D341Med (cell line): Measurements from ENCODE around the gene NUDT19.
"Not testable (repeated sequence)": the region's sequence is repeated elsewhere in the genome, so short reads cannot be mapped to it uniquely, and the experiment has no call there.

Source experiments
- DNase-seq: peaks from one replicate; pipeline ENCODE4 v3.0.0; 2012; ENCODE audit warnings: low spot score

NUDT19 gene

DNA sequence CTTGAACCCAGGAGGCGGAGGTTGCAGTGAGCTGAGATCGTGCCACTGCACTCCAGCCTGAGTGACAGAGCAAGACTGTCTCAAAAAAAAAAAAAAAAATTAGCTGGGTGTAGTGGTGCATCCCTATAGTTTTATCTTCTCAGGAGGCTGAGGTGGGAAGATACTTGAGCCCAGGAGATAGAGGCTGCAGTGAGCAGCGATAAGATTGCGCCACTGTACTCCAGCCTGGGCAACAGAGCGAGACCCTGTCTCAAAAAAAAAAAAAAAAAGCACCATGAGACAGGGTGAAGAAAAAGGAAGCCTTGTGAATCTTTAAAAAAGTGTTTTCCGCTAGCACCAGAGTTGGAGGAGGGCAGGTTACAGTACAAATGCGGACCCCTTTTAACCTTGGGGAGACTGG, 24.6 kb downstream of the NUDT19 start:
- DNase-seq = not testable (repeated sequence)

DNA sequence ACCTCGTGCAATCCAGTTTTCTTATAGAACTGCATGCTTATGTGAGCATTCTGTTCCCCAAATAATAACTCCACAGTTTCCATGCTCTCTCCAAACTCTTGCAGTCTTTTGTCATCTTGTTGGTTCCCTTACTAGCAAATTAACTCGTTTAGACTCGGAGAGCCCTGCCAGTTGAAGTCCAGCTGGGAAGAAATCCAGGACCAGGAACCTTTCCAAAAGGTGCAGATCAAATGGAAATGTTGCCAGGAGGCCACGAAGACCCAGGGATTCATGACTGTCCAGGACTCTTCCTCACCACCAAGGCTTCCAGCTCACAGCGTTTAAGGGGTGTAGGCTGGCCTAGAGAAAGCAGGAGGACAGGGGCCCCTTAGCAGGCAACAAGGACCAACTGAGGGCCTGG, 25.9 kb downstream of the NUDT19 start:
- no peak for DNase-seq

DNA sequence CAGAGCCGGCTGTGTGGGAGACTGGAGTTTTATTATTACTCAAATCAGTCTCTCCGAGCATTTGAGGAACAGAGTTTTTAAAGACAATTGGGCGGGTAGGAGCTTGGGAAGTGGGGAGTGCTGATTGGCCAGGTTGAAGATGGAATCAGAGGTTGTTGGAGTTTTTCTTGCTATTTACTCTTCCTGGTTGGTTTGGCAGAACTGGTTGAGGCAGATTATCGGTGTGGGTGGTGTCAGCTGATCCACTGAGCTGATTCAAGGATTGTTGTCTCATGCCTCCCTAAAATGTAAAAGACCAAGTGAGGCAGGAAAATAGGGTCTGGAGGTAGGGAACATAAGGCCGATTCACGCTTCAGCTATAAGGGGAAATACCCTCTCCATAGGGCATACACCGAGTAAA, 26.7 kb downstream of the NUDT19 start:
- no peak for DNase-seq

DNA sequence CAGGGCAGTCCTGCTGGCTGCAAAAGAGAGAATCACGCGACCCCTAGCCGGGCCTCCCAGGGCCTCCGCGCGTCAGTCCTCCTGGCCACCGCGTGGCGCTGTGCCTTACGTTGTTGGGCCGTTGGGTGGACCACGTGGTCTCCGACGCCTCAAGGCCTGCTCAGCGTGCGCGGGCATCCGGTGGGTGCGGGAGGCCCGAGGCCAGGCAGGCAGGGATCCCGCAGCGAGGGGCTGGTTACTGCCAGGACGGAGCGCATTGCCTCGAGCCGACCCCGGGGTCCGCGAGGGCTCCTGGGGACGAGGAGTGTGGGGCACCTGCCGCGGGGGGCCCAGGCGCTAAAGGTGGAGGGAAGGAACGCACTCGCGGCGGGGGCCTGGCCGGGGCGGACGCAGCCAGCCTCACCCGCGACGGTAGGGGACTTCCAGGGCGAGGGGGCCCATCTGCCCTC, 28.0 kb downstream of the NUDT19 start, which contains the start of gene TDRD12:
TSS of gene TDRD12 (plus strand) at position 157 of the 449 bp plus-strand sequence. CDS start 306 bp downstream, outside the sequence.
- DNase-seq = peak; percentile 47

DNA sequence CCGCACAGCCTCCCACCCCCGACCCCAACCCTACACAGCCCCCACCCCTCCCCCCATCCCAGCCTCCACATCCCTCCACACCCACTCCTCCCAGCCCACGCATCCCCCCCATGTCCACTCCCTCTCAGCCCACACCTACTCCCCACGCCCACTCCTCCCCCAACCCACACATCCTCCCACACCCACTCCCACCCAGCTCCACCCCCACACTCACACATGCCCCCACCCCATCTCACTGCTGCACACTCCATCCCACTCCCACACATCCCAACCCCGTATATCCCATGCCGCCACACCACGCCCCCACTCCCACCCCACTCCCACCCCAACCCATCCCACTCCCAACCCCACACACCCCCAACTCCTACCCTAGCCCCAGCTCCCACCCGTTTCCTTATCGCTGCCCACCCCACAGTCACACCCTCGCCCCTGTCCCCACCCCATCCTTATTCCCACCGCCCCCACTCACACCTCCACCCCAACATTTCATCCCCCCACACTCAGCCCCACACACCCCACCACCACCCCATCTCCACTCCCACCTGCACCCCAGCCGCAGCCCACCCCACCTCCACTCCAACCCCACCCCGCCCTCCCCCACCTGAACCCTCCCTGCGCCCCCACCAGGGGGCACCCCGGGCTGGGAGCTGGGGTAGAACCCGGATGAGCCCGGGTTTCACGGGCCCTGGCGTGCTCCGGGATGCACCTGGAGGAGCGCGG, 28.8 kb downstream of the NUDT19 start:
- no peak for DNase-seq

DNA sequence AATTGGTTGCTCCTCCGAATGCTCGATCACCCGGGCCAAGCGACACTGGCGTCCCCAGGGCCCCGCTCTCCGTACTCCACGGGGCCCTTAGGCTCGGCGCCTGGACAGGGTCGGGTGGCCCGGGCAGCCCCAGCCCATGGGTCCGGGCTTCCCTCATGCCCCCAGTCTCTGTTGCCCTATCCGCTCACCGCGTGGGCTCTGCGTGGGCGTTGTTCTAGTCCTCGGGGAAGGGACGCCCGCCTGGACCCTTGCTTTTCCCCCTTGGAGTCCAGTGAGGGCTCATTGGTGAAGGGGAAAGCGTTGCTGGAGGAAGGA, 29.3 kb downstream of the NUDT19 start:
- no peak for DNase-seq

DNA sequence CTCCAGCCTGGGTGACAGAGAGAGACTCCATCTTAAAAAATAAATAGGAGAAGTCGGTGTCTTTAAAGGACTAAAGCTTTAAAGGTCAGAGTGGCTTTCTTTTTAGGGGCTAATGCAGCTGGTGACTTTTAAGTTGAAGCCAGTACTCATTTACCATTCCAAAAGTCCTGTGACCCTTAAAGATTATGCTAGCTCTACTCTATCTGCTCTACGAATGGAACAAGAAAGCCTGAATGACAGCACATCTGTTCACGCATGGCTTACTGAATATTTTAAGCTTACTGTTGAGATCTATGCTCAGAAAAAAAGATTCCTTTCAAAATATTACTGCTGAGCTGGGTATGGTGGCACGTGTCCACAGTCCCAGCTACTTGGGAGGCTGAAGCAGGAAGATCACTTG, 44.3 kb downstream of the NUDT19 start:
- DNase-seq = no peak

DNA sequence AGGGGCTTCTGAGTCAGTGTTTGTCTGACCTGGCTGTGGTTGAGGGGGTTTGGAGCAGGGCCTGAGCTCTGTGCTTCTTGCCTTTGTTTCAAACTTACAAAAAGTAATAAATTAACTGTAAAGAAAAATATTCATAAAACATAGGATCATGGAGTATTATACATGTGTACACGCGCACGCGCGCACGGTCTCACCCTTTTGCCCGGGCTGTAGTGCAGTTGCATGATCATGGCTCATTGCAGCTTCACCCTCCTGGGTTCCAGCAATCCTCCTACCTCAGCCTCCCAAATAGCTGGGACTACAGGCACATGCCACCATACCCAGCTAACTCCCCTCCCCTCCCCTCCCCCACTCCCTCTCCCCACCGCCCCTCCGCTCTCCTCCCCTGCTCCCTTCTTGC, 51.4 kb downstream of the NUDT19 start:
- no peak for DNase-seq

DNA sequence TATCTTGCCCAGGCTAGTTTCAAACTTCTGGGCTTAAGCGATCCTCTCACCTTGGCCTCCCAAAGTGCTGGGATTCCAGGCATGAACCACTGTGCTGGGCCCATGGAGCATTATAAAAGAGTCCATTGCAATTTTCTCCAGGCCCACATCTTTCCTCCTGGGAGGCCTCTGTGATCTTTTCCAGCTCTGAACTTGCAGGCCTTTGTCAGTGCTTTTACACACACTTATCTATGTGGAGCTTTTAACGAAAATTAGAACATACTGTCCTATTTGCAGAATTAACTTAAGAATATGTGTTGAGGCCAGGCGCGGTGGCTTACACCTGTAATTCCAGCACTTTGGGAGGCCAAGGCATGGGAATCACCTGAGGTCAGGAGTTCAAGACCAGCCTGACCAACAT, 51.8 kb downstream of the NUDT19 start:
- no peak for DNase-seq

DNA sequence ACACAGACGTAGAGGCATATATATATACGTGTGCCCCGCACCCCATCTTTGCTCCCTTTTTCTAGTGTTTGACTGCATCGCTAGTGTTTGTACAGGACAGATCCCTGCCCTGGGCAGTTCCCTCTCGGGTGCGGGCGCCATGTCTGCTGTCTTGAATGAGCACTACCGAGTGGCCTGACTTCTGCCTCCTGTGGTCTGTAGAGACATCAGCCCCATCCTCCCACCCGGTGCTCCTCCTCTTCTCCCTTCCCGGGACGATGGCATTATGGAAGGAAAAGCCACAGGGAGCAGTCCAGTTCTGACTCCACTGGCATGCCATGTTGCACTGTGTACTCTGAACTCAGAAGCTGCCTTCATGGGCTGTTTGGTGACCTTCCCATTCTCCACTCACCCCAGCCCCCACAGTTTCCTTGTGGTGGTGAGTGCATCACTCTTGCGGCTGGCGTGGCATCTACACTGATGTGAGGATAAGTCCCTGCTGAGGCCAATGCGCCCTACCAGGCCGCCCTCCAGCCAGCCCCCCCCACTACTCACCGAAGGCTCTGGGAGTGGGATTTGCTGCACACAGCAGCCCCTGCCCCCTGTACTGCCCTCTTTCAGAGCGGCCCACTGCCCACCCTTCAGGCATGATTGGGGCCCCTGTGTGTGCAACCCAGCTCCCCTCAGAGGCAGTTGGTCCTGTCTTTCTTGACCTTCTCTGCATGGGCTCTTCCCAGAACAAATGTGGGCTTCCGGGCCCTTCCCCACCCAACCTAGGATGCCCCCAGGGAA, 53.1 kb downstream of the NUDT19 start:
- DNase-seq = no peak

DNA sequence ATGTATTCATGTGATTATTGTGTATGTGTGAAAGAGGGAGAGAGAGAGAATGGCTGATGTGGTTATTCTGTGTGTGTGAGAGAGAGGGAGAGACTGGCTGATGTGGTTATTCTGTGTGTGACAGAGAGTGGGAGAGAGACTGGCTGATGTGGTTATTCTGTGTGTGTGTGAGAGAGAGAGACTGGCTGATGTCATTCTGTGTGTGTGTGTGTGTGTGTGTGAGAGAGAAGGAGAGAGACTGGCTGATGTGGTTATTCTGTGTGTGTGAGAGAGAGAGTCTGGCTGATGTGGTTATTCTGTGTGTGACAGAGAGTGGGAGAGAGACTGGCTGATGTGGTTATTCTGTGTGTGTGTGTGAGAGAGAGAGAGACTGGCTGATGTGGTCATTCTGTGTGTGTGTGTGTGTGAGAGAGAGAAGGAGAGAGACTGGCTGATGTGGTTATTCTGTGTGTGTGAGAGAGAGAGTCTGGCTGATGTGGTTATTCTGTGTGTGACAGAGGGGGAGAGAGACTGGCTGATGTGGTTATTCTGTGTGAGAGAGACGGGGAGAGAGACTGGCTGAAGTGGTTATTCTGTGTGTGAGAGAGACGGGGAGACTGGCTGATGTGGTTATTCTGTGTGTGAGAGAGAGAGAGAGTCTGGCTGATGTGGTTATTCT, 54.1 kb downstream of the NUDT19 start:
- not testable (repeated sequence) for DNase-seq

DNA sequence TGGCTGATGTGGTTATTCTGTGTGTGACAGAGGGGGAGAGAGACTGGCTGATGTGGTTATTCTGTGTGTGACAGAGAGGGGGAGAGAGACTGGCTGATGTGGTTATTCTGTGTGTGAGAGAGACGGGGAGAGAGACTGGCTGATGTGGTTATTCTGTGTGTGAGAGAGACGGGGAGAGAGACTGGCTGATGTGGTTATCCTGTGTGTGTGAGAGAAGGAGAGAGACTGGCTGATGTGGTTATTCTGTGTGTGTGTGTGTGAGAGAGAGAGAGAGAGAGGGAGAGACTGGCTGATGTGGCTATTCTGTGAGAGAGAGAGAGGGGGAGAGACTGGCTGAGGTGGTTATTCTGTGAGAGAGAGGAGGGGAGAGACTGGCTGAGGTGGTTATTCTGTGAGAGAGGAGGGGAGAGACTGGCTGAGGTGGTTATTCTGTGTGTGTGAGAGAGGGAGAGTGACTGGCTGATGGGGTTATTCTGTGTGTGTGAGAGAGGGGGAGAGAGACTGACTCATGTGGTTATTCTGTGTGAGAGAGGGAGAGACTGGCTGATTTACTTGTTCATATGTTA, 55.1 kb downstream of the NUDT19 start:
- not testable (repeated sequence) for DNase-seq

DNA sequence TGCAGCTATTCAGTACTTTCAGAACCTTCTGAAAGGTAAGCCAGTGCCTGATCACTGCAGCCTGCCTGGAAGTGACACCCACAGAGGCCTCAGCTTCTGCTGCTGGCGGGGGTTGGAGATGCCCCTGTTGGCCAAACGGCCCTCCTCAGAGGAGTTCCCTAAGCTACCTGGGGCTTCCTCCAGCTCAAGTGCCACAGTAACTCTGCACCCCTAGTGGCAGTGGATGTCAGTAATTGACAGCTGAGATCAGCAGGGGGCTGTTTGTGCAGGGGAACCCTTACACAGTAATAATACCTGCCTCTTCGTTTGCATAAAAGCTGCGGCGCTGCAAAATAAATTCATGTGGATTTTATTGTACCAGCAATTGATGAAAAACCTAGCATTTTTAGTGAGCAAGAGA, 56.9 kb downstream of the NUDT19 start:
- peak; percentile 43 for DNase-seq

DNA sequence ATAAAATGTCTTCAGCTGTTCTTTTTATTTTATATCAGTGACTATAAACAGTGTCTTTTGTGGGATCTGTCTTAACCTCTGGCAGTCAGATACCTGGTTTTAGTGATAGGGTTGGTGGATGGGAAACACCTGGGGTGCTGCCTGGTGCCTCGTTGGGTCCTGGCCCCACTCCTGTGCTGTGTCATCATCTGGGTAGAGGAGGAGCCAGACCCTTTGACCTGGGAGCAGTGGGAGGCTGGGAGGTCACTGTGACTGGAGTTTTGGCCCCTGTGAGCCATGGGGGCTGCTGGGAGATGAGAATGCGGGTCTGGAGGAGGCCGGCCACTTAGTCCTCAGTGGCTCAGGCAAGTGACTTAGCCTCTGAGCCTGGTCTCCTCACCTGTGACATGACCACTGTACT, 57.3 kb downstream of the NUDT19 start:
- no peak for DNase-seq

DNA sequence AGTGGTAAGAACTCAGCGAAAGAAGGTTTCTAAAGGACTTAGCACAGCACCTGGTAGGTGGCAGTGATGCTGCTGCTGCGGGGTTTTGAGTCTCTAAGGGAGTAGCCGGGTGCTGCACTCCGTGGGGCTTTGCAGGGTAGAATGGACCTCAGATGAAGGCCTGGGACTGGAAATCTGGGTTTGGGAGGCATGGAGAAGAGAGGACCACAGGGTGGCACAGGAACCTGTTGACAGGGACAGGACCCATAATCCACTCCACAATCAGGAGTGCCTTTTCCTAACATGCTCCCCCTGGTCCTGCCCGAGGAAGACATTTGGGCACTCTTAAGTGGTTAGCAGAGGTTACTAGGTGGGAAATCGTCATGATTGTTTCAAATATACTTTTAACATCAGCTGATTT, 57.7 kb downstream of the NUDT19 start:
- DNase-seq = no peak

DNA sequence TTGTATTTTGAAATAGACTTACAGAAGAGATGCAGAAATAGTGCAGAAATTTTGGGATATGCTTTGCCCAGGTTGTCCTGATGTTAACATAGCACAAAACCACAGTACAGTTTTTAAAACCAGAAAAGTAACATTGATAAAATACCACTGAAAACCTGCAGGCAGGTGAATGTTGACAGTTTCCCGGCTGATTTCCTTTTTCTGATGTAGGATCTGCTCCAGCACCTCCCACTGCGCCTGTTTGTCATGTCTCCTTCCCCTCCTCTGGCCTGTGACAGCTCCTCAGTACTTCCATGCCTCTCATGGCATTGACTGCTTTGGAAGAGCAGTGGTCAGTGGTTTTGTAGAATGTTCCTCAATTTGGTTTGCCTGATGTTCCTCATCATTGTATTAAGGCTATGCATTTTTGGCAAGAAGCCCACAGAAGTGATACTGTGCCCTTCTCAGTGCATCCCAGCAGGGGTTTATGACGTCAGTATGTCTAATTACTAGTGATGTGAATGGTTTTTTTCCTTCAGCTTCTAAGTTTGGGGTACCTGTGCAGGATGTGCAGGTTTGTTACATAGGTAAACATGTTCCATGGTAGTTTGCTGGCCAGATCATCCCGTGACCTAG, 58.9 kb downstream of the NUDT19 start:
- DNase-seq = no peak

DNA sequence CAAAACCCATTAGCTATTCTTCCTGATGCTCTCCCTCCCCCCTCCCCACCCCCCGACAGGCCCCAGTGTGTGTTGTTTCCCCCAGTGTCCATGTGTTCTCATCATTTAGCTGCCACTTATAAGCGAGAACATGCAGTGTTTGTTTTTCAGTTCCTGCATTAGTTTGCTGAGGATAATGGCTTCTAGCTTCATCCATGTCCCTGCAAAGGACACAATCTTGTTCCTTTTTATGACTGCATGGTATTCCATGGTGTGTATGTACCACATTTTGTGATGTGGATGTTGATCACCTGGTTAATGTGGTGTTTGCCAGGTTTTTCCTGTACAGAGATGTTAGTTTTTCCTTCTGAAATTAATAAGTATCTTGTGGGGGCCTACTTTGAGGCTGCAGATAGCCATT, 59.4 kb downstream of the NUDT19 start:
- DNase-seq = no peak

DNA sequence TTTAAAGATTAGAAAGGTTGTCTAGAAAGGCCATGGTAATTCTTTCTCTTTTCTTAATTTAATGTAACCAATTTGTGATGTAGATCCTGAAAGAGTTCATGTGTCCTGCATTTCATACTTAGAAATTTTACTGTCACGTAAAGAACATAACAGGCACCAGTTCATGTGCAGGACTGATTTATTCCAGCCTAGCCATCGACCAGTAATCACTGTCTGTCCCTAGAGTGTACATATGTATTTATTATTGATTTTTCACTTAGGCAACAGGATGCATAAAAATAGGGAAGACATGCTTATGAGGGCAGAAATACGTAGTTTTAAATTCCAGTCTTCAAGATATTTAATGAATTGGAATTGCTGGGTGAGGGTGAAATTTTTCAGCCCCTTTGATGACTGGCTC, 65.6 kb downstream of the NUDT19 start:
- DNase-seq = no peak
